GM12864 (cell line): ENCODE measurements around the gene SFT2D1.

ENCODE experiments used
- DNase-seq: peaks from one replicate; pipeline ENCODE4 v3.0.0-alpha.2; 2011; ENCODE audit warnings: low read depth
- H3K4me3 ChIP-seq: 2 replicates; pipeline ENCODE4 v1.5.1; 2011; ENCODE audit warnings: mild to moderate bottlenecking, low read depth, low read length, control low read depth
- CTCF ChIP-seq: IDR thresholded peaks from 2 replicates; pipeline ENCODE4 v1.5.1; 2011; ENCODE audit warnings: low read depth, mild to moderate bottlenecking, moderate library complexity, low read length, control low read depth, inconsistent platforms; ENCODE audit errors: missing control alignments

Gene SFT2D1

GRCh38 chr6:166334878-166335277, 7.5 kb downstream of the SFT2D1 start:
- DNase-seq, result no peak
- TF ChIP-seq CTCF, result no peak
- no peak overlapping the region for H3K4me3 ChIP-seq

GRCh38 chr6:166333172-166333995, 9.0 kb downstream of the SFT2D1 start:
- TF ChIP-seq CTCF, result no peak
- peak overlapping the region; percentile 29 for H3K4me3 ChIP-seq
- peak; percentile 55 for DNase-seq

- H3K4me3 ChIP-seq, result no peak overlapping the region
- DNase-seq, result no peak
- TF ChIP-seq CTCF, result no peak
Measured at GRCh38 chr6:166331503-166332415, 10.6 kb downstream of the SFT2D1 start.

GRCh38 chr6:166330612-166331011, 11.7 kb downstream of the SFT2D1 start:
- no peak for TF ChIP-seq CTCF
- no peak for DNase-seq
- no peak overlapping the region for H3K4me3 ChIP-seq

GRCh38 chr6:166325383-166326042, 16.8 kb downstream of the SFT2D1 start:
- no peak for TF ChIP-seq CTCF
- DNase-seq, result no peak
- no peak overlapping the region for H3K4me3 ChIP-seq

- TF ChIP-seq CTCF, result no peak
- no peak for DNase-seq
- no peak overlapping the region for H3K4me3 ChIP-seq
Measured at GRCh38 chr6:166323395-166323794, 18.9 kb downstream of the SFT2D1 start.
